ENCODE results near the gene CHRNA3.

Gene CHRNA3

DNA sequence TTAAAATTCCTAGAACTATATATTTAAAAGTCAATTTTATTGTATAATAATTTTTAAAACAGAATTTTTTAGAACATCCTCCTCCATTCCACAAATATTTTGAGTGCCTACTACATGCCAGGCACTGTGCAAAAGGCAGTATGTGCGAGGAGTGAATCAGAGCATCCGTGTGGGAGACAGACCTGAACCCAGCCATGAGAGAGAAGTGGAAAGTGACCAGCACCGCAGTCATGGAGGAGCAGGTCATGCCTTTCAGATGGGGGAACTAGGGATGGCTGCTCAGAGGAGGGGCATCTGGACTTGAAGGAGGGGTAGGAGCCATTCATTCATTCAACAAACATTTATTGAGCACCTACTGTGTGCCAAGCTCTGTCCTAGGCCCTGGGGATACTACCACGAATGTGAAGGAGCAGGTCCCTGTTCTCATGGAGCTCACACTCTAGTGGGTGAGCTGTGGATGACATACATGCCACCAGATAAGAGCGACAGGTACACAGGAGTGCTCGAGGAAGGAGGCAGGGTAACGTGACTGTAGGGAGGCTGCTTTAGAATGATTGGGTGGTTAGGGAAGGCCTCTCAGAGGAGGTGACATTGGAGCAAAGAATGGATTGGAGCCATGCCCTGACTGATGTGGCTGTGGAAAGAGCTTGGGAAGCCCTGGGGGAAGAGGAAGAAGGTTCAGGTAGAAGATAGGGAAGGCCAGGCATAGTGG, 3.1 kb upstream of the CHRNA3 start:
- Histone ChIP-seq H2AFZ (ENCODE audit: low read depth, low read length) (no peak overlapping the region), H2AK5ac (ENCODE audit: low read length, severe bottlenecking) (no peak overlapping the region), H3K9me3 (ENCODE audit: control insufficient read depth, low read length) (no peaks in the 10 kb centered on the region), H3K27ac (ENCODE audit: low read length, poor library complexity, severe bottlenecking) (no peak overlapping the region), H2BK120ac (ENCODE audit: low read depth, low read length) (no peak overlapping the region), H3K9ac (ENCODE audit: low read length) (no peak overlapping the region), H3K36me3 (ENCODE audit: control insufficient read depth in 1 of 2, insufficient read depth in 2 of 2, low read depth in 1 of 2, low read length in 2 of 2) (no peaks in the 10 kb centered on the region), H3K27me3 (ENCODE audit: control insufficient read depth in 1 of 2, insufficient read depth in 1 of 2, low read length in 2 of 2) (peaks cover 74 to 97% of the 10 kb centered on the region in 2 experiments), H2BK5ac (ENCODE audit: low read depth, low read length, poor library complexity, severe bottlenecking) (no peak overlapping the region), H3K23ac (ENCODE audit: low read length in 2 of 2) (no peak overlapping the region), H3K4me1 (ENCODE audit: control insufficient read depth, insufficient read depth, low read depth, low read length) (peaks cover 14% of the 10 kb centered on the region), H2BK12ac (ENCODE audit: low read length in 2 of 2) (no peak overlapping the region), H4K91ac (ENCODE audit: low read length) (no peak overlapping the region), H3K18ac (ENCODE audit: low read depth in 1 of 2, low read length in 2 of 2) (no peak overlapping the region), H2BK15ac (ENCODE audit: low read depth, poor library complexity, severe bottlenecking) (no peak overlapping the region), H3K4ac (ENCODE audit: low read depth in 1 of 2, low read length in 2 of 2) (no peak overlapping the region), H3K14ac (ENCODE audit: low read length in 2 of 2) (no peak overlapping the region), H3K4me2 (ENCODE audit: low read length, poor library complexity, severe bottlenecking) (no peak overlapping the region), H3K4me3 (ENCODE audit: insufficient read depth in 1 of 2, low read depth in 1 of 2, low read length in 2 of 2) (no peak overlapping the region), H3K79me1 (replicated peaks; ENCODE audit: low read length, poor library complexity, severe bottlenecking) (no peaks in the 10 kb centered on the region), H4K8ac (ENCODE audit: low read length) (no peak overlapping the region)
- no peak for DNase-seq
- 86% methylated on average over 6 of the region's 7 CpGs for WGBS

- WGBS: 80% methylated on average over 10 of the region's 10 CpGs
- Histone ChIP-seq H3K23ac (ENCODE audit: low read length in 2 of 2) (no peak overlapping the region), H2AFZ (ENCODE audit: low read depth, low read length) (peak overlapping the region; percentile 11), H3K4me1 (ENCODE audit: control insufficient read depth, insufficient read depth, low read depth, low read length) (peaks cover 14% of the 10 kb centered on the region), H3K36me3 (ENCODE audit: control insufficient read depth in 1 of 2, insufficient read depth in 2 of 2, low read depth in 1 of 2, low read length in 2 of 2) (no peaks in the 10 kb centered on the region), H3K18ac (ENCODE audit: low read depth in 1 of 2, low read length in 2 of 2) (no peak overlapping the region), H3K4me3 (ENCODE audit: insufficient read depth in 1 of 2, low read depth in 1 of 2, low read length in 2 of 2) (no peak overlapping the region), H3K27ac (ENCODE audit: low read length, poor library complexity, severe bottlenecking) (no peak overlapping the region), H2BK12ac (ENCODE audit: low read length in 2 of 2) (no peak overlapping the region), H2BK120ac (ENCODE audit: low read depth, low read length) (no peak overlapping the region), H2AK5ac (ENCODE audit: low read length, severe bottlenecking) (no peak overlapping the region), H4K91ac (ENCODE audit: low read length) (no peak overlapping the region), H3K79me1 (replicated peaks; ENCODE audit: low read length, poor library complexity, severe bottlenecking) (no peaks in the 10 kb centered on the region), H2BK15ac (ENCODE audit: low read depth, poor library complexity, severe bottlenecking) (no peak overlapping the region), H3K27me3 (ENCODE audit: control insufficient read depth in 1 of 2, insufficient read depth in 1 of 2, low read length in 2 of 2) (peaks cover 63 to 82% of the 10 kb centered on the region in 2 experiments), H4K8ac (ENCODE audit: low read length) (no peak overlapping the region), H3K14ac (ENCODE audit: low read length in 2 of 2) (no peak overlapping the region), H2BK5ac (ENCODE audit: low read depth, low read length, poor library complexity, severe bottlenecking) (no peak overlapping the region), H3K4ac (ENCODE audit: low read depth in 1 of 2, low read length in 2 of 2) (no peak overlapping the region), H3K9ac (ENCODE audit: low read length) (no peak overlapping the region), H3K9me3 (ENCODE audit: control insufficient read depth, low read length) (no peaks in the 10 kb centered on the region), H3K4me2 (ENCODE audit: low read length, poor library complexity, severe bottlenecking) (no peak overlapping the region)
- DNase-seq: no peak
Observed at GRCh38 chr15:78621810-78622402, 1.1 kb upstream of the CHRNA3 start.

DNA sequence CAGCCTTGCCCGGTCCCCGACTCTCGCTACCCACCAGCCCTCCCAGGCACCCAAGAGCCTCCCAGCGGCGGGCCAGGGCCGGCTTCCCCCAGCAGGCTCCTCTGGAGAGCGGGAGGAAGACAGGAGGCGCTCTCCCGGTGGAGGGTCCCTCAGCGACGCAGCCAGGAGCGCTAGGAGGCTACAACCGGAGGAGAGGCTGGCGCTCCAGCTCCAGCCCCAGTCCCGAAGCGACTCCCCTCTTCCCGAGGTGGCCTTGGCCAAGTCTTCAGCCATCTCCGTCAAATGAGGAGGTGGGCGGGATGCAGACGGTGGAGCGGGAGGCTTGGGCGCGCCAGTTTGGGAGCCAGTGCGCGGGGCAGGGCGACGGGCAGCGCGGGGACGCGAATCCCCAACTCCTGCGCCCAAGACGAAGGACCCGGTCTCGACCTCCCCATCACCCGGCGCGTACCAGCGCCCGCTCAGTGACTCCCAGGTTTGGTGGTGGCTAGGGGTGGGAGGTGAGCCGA, 722 bp downstream of the CHRNA3 start:
- Histone ChIP-seq H2BK12ac (ENCODE audit: low read length in 2 of 2) (no peak overlapping the region), H3K9me3 (ENCODE audit: control insufficient read depth, low read length) (no peaks in the 10 kb centered on the region), H3K4me1 (ENCODE audit: control insufficient read depth, insufficient read depth, low read depth, low read length) (peaks cover 14% of the 10 kb centered on the region), H3K4me2 (ENCODE audit: low read length, poor library complexity, severe bottlenecking) (peak overlapping the region; percentile 76), H2AK5ac (ENCODE audit: low read length, severe bottlenecking) (no peak overlapping the region), H4K91ac (ENCODE audit: low read length) (no peak overlapping the region), H3K79me1 (replicated peaks; ENCODE audit: low read length, poor library complexity, severe bottlenecking) (no peaks in the 10 kb centered on the region), H4K8ac (ENCODE audit: low read length) (no peak overlapping the region), H2BK5ac (ENCODE audit: low read depth, low read length, poor library complexity, severe bottlenecking) (no peak overlapping the region), H3K36me3 (ENCODE audit: control insufficient read depth in 1 of 2, insufficient read depth in 2 of 2, low read depth in 1 of 2, low read length in 2 of 2) (no peaks in the 10 kb centered on the region), H2AFZ (ENCODE audit: low read depth, low read length) (no peak overlapping the region), H2BK15ac (ENCODE audit: low read depth, poor library complexity, severe bottlenecking) (no peak overlapping the region), H3K27ac (ENCODE audit: low read length, poor library complexity, severe bottlenecking) (no peak overlapping the region), H3K23ac (ENCODE audit: low read length in 2 of 2) (peak overlapping the region in 1 of 2 experiments; percentile 81), H2BK120ac (ENCODE audit: low read depth, low read length) (no peak overlapping the region), H3K18ac (ENCODE audit: low read depth in 1 of 2, low read length in 2 of 2) (no peak overlapping the region), H3K4ac (ENCODE audit: low read depth in 1 of 2, low read length in 2 of 2) (no peak overlapping the region), H3K4me3 (ENCODE audit: insufficient read depth in 1 of 2, low read depth in 1 of 2, low read length in 2 of 2) (peak overlapping the region; percentile 18 to 40), H3K14ac (ENCODE audit: low read length in 2 of 2) (no peak overlapping the region), H3K27me3 (ENCODE audit: control insufficient read depth in 1 of 2, insufficient read depth in 1 of 2, low read length in 2 of 2) (peaks cover 48 to 64% of the 10 kb centered on the region in 2 experiments), H3K9ac (ENCODE audit: low read length) (no peak overlapping the region)
- WGBS: under 1% methylated on average over 24 of the region's 41 CpGs
- peak; percentile 30 for DNase-seq

Measured in mesenchymal stem cell (in vitro differentiated cells and primary cell).